A673 (cell line): Measurements from ENCODE around the gene VWA8. TPM values are rescaled to one million over a fixed set of nuclear protein-coding genes. Genes with fewer than 3 reads are reported as not detected.

ENCODE experiments used
- BruUV-seq: library from RNA; stranded (reverse); fragments of 400-500 nt; replicated peaks from 2 replicates; lab custom pipeline; 2021; lab: Mats Ljungman, UMichigan
- CTCF ChIA-PET: fragments of 300-600 bp; sonication (Branson Sonifier 250); formaldehyde crosslinking; loops from one replicate; lab custom pipeline; 2022; ENCODE audit warnings: antibody characterized with exemption; lab: Charles Lee
- POLR2A ChIA-PET: fragments of 300-600 bp; sonication (Branson Sonifier 250); formaldehyde crosslinking; loops from one replicate; lab custom pipeline; 2022; ENCODE audit warnings: antibody characterized with exemption; ENCODE audit not compliant: low non-redundant PET; lab: Charles Lee
- DNase-seq: peaks from one replicate; pipeline ENCODE4 v3.0.0-alpha.2; 2015; ENCODE audit warnings: low spot score
- H3K27ac ChIP-seq: fragments of 200-600 bp; sonication (generic); 2 replicates; pipeline ENCODE4 v1.5.1; 2016; ENCODE audit warnings: mixed run types, low read depth, mild to moderate bottlenecking, mixed read lengths, antibody characterized with exemption, low read length; ENCODE audit not compliant: poor library complexity, severe bottlenecking
- H3K27me3 ChIP-seq: fragments of 200-600 bp; sonication (generic); replicated peaks from 2 replicates; pipeline ENCODE4 v1.6.1; 2017; ENCODE audit warnings: mixed run types, low read depth, mild to moderate bottlenecking, mixed read lengths, antibody characterized with exemption, low read length; ENCODE audit not compliant: insufficient read depth, poor library complexity
- H3K36me3 ChIP-seq: fragments of 200-600 bp; sonication (generic); 2 replicates; pipeline ENCODE4 v1.6.1; 2016; ENCODE audit warnings: mixed run types, mild to moderate bottlenecking, mixed read lengths, antibody characterized with exemption, low read length; ENCODE audit not compliant: insufficient read depth, poor library complexity, severe bottlenecking
- H3K4me1 ChIP-seq: fragments of 200-600 bp; sonication (generic); 2 replicates; pipeline ENCODE4 v1.6.1; 2017; ENCODE audit warnings: mixed run types, mild to moderate bottlenecking, mixed read lengths, antibody characterized with exemption, low read length; ENCODE audit not compliant: insufficient read depth, poor library complexity, severe bottlenecking
- H3K4me3 ChIP-seq: fragments of 200-600 bp; sonication (generic); 2 replicates; pipeline ENCODE4 v1.5.1; 2016; ENCODE audit warnings: low read depth, mixed run types, mild to moderate bottlenecking, mixed read lengths, low read length; ENCODE audit not compliant: poor library complexity, severe bottlenecking
- H3K9me3 ChIP-seq: fragments of 200-600 bp; sonication (generic); 2 replicates; pipeline ENCODE4 v1.6.1; 2016; ENCODE audit warnings: mixed run types, low read depth, mild to moderate bottlenecking, mixed read lengths, antibody characterized with exemption, low read length; ENCODE audit not compliant: poor library complexity, severe bottlenecking
- EZH2 ChIP-seq: fragments of 200-600 bp; sonication (generic); IDR thresholded peaks from 2 replicates; pipeline ENCODE4 v1.6.1; 2017; ENCODE audit warnings: borderline replicate concordance, low read depth, mild to moderate bottlenecking, mixed read lengths, antibody characterized with exemption, low read length; ENCODE audit not compliant: poor library complexity, severe bottlenecking
- intact Hi-C: fragments of 100-400 bp; cut with micrococcal nuclease; formaldehyde crosslinking; loops from one replicate; pipeline ENCODE4 v1.10.0; 2022; ENCODE audit not compliant: unreplicated experiment
- total RNA-seq: library from RNA; stranded (reverse); gene quantifications from 2 replicates; pipeline ENCODE4 v1.2.3, GENCODE V29; 2021
- TF ChIP-seq, protein P1 (sequence below): fragments of 300-800, 200-600 bp; sonication (generic); conservative IDR thresholded peaks from 2 replicates; pipeline ENCODE4 v1.5.1; 2017; ENCODE audit warnings: low read depth, mild to moderate bottlenecking, antibody characterized with exemption, low read length, moderate library complexity, mixed read lengths

VWA8 gene
- total RNA-seq, 1 experiment from 2014 or later, result 18.5 TPM

DNA sequence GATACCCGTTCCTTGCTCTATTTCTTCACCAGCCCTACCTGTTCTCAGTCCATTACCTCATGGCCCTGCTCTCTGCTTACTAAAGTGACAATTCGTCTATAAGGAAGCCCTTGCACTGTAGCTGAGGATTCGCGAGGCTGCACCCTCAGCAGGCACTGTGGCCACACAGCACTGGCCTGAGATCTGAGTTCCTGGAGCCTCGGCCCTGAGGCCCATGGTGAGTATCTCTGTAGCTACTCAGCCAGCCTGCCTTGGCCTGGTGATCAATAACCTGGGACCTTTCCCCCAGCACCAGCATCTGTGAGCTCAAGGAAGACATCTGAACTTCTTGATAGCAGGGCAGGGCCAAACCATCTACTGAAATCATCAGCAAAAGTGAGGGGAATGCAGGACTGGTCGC is 412.9 kb downstream of the VWA8 start:
- Histone ChIP-seq H3K4me1 (no peaks in the 10 kb centered on the region), H3K4me3 (no peak overlapping the region), H3K9me3 (no peaks in the 10 kb centered on the region), H3K36me3 (no peaks in the 10 kb centered on the region), H3K27ac (no peak overlapping the region), H3K27me3 (no peaks in the 10 kb centered on the region)
- BruUV-seq, result no TSS peak
- DNase-seq, result no peak
- POLR2A ChIA-PET, result no interaction called here
- intact Hi-C loops, result no loop called here
- CTCF ChIA-PET, result no interaction called here
- TF ChIP-seq, protein P1, sequence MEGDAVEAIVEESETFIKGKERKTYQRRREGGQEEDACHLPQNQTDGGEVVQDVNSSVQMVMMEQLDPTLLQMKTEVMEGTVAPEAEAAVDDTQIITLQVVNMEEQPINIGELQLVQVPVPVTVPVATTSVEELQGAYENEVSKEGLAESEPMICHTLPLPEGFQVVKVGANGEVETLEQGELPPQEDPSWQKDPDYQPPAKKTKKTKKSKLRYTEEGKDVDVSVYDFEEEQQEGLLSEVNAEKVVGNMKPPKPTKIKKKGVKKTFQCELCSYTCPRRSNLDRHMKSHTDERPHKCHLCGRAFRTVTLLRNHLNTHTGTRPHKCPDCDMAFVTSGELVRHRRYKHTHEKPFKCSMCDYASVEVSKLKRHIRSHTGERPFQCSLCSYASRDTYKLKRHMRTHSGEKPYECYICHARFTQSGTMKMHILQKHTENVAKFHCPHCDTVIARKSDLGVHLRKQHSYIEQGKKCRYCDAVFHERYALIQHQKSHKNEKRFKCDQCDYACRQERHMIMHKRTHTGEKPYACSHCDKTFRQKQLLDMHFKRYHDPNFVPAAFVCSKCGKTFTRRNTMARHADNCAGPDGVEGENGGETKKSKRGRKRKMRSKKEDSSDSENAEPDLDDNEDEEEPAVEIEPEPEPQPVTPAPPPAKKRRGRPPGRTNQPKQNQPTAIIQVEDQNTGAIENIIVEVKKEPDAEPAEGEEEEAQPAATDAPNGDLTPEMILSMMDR, result no peak
- TF ChIP-seq EZH2, result no peak

DNA sequence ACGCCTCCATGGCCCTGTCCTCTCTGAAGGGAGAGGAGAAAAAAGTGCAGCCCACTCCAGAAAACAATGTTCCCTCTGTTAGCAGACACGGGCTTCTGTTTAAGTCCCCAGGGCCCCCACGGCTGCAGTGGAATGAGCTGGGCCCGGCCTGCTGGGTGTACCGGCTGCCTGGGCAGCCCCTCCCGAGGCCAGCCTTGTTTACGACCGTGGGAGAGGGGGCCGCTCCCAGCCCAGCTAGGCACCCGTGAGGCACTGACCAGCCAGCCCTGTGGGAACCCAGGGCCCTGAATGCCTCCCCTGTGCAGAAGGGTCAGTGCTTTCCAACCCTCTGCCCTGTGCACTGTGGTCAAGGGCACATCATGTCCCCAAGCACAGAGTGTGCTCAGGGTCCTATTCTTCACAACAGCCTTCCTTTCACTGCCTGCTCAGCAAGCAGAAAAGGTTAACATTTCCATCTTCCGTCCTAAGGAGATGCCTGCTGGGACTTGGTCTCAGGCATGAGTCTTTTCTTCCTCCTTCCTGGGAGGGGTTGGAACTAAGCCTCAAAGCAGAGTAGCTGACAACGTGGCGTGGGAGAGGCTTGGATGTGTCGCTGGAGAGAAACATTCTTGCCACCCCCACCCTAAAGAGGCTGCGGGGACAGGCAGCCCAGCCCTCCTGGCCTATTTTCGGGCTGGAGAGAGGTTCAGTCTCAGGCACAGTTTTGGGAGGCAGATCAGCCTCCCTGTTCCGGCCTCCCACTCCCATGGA is 413.5 kb downstream of the VWA8 start:
- CTCF ChIA-PET, result no interaction called here
- no peaks in the 10 kb centered on the region for H3K4me1 ChIP-seq
- intact Hi-C loops, result no loop called here
- no peaks in the 10 kb centered on the region for H3K27me3 ChIP-seq
- H3K4me3 ChIP-seq, result no peak overlapping the region
- no peaks in the 10 kb centered on the region for H3K36me3 ChIP-seq
- BruUV-seq, result no TSS peak
- no peak for DNase-seq
- H3K27ac ChIP-seq, result no peak overlapping the region
- POLR2A ChIA-PET, result no interaction called here
- no peak for TF ChIP-seq EZH2
- TF ChIP-seq, protein P1, result no peak
- H3K9me3 ChIP-seq, result no peaks in the 10 kb centered on the region

DNA sequence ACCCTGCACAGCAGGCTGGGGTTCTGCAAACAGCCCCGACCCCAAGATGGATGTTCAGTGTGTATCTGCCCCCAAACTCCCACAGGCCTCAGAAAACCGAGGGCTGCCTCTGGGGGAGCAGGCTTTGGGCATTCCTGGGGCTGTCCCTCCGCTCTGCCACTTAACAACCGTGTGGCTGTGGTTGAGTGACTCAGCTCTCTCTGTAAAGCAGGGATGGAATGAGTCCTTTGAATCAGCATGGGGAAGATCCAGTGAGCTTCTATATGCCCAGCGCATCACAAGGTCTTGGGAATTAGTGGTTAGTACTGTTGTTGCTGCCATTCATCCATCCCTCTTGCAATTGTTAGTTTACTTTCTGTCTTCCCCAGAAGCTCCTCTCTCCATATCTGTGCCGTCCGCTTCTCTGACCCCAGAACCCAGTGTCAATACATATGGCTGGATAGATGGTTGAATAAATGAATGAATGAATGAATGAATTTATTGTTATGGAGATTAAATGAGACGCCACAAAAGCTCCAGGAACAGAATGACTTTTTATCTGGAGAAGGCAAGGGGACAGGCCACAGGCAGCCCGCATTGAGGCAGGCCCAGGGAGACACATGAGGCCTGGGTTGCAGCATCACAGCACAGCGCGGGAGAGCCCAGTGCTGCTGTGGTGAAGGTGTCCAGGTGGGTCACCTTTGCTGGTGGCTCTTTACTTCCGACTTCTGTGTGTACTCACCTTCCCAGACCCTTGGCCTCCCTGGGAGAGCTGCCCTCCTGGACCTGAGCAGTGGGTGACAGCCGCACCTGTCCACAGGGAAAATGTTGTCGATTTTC is 414.3 kb downstream of the VWA8 start:
- TF ChIP-seq, protein P1, result no peak
- no peak for TF ChIP-seq EZH2
- BruUV-seq, result no TSS peak
- ChIA-PET CTCF (no interaction called here), POLR2A (no interaction called here)
- no peak for DNase-seq
- Histone ChIP-seq H3K27ac (no peak overlapping the region), H3K4me1 (no peaks in the 10 kb centered on the region), H3K9me3 (no peaks in the 10 kb centered on the region), H3K36me3 (no peaks in the 10 kb centered on the region), H3K4me3 (no peak overlapping the region), H3K27me3 (no peaks in the 10 kb centered on the region)
- intact Hi-C loops, result no loop called here
